DND-41 (cell line): ENCODE results near the gene ZNF644.
"Not testable (repeated sequence)": the region's sequence is repeated elsewhere in the genome, so short reads cannot be mapped to it uniquely, and the experiment has no call there.

ENCODE experiments used
- ATAC-seq: fragments of 200-7000 bp; cut with Tn5 transposase; 3 replicates; pipeline ENCODE4 v1.9.1; 2021; ENCODE audit warnings: low read depth; ENCODE audit not compliant: insufficient read depth
- DNase-seq: peaks from one replicate; pipeline ENCODE4 v3.0.0-alpha.2; 2020
- H2AFZ ChIP-seq: 2 replicates; pipeline ENCODE4 v1.6.0; 2012; ENCODE audit warnings: low read depth, low read length
- H3K27ac ChIP-seq: 2 replicates; pipeline ENCODE4 v1.5.1; 2012; ENCODE audit warnings: low read length, inconsistent platforms
- H3K27me3 ChIP-seq: fragments of 200-600 bp; sonication (generic); 2 replicates; pipeline ENCODE4 v1.6.0; 2012; ENCODE audit warnings: low read length, mild to moderate bottlenecking, inconsistent platforms; ENCODE audit not compliant: insufficient read depth, poor library complexity
- H3K36me3 ChIP-seq: 2 replicates; pipeline ENCODE4 v1.5.1; 2012; ENCODE audit warnings: low read length, inconsistent platforms; ENCODE audit not compliant: insufficient read depth
- H3K4me1 ChIP-seq: 2 replicates; pipeline ENCODE4 v1.5.1; 2012; ENCODE audit warnings: mild to moderate bottlenecking, low read length; ENCODE audit not compliant: insufficient read depth
- H3K4me2 ChIP-seq: 2 replicates; pipeline ENCODE4 v1.6.0; 2012; ENCODE audit warnings: mild to moderate bottlenecking, moderate library complexity, low read length, inconsistent platforms; ENCODE audit not compliant: insufficient read depth
- H3K4me3 ChIP-seq, 2 experiments: fragments of 200-600 bp in 1 of 2; shearing (Covaris generic) in 1 of 2; 2 replicates each; pipeline ENCODE4 v1.5.1; 2012 to 2016; ENCODE audit warnings: inconsistent platforms in 2 of 2, low read length in 2 of 2, mild to moderate bottlenecking in 2 of 2, low read depth in 1 of 2, moderate library complexity in 1 of 2
- H3K79me2 ChIP-seq: 2 replicates; pipeline ENCODE4 v1.6.0; 2012; ENCODE audit warnings: low read length, inconsistent platforms; ENCODE audit not compliant: insufficient read depth
- H3K9ac ChIP-seq: 2 replicates; pipeline ENCODE4 v1.6.0; 2012; ENCODE audit warnings: low read depth, mild to moderate bottlenecking, inconsistent platforms, low read length, moderate library complexity
- H3K9me3 ChIP-seq: 2 replicates; pipeline ENCODE4 v1.5.1; 2012; ENCODE audit warnings: low read length, moderate library complexity, mild to moderate bottlenecking, inconsistent platforms; ENCODE audit not compliant: insufficient read depth, severe bottlenecking
- H4K20me1 ChIP-seq: 2 replicates; pipeline ENCODE4 v1.6.0; 2012; ENCODE audit warnings: low read length; ENCODE audit not compliant: insufficient read depth
- EZH2 ChIP-seq: IDR thresholded peaks from 3 replicates; pipeline ENCODE4 v1.6.1; 2012; ENCODE audit warnings: borderline replicate concordance, low read depth, mild to moderate bottlenecking, moderate library complexity, low read length, inconsistent platforms; ENCODE audit not compliant: severe bottlenecking
- TF ChIP-seq, protein P1 (sequence below): IDR thresholded peaks from 2 replicates; pipeline ENCODE4 v1.5.1; 2012; ENCODE audit warnings: borderline replicate concordance, low read length, moderate library complexity, mild to moderate bottlenecking; ENCODE audit not compliant: poor library complexity, severe bottlenecking; ENCODE audit errors: extremely low read depth

Gene ZNF644

DNA sequence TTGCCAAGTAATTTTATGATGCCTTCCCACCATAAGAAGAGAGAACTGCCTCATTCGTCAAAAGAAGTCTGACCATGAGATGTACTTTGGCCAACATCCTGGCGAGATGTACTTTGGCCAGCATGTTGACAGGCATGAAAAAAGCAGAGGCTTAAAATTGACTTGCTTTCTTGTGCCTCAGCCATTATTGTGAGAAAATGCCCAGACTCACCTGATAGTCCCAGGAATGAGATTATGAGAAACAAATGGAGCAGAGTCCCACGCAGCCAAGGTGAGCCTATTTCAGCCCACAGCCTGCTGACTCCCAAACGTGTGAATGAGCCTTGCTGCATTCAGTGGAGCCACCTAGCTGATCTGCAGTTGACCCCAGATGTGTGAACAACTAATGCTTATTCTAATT lies 43.5 kb upstream of the ZNF644 start:
- Histone ChIP-seq H3K4me2 (no peak overlapping the region), H3K27me3 (no peaks in the 10 kb centered on the region), H3K4me3 (no peak overlapping the region), H3K79me2 (no peaks in the 10 kb centered on the region), H4K20me1 (no peaks in the 10 kb centered on the region), H3K36me3 (no peaks in the 10 kb centered on the region), H3K9me3 (no peaks in the 10 kb centered on the region), H3K27ac (no peak overlapping the region), H3K9ac (no peak overlapping the region), H3K4me1 (no peaks in the 10 kb centered on the region), H2AFZ (no peak overlapping the region)
- ATAC-seq (no peak), DNase-seq (no peak)
- TF ChIP-seq, protein P1, sequence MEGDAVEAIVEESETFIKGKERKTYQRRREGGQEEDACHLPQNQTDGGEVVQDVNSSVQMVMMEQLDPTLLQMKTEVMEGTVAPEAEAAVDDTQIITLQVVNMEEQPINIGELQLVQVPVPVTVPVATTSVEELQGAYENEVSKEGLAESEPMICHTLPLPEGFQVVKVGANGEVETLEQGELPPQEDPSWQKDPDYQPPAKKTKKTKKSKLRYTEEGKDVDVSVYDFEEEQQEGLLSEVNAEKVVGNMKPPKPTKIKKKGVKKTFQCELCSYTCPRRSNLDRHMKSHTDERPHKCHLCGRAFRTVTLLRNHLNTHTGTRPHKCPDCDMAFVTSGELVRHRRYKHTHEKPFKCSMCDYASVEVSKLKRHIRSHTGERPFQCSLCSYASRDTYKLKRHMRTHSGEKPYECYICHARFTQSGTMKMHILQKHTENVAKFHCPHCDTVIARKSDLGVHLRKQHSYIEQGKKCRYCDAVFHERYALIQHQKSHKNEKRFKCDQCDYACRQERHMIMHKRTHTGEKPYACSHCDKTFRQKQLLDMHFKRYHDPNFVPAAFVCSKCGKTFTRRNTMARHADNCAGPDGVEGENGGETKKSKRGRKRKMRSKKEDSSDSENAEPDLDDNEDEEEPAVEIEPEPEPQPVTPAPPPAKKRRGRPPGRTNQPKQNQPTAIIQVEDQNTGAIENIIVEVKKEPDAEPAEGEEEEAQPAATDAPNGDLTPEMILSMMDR, result no peak
- no peak for TF ChIP-seq EZH2

DNA sequence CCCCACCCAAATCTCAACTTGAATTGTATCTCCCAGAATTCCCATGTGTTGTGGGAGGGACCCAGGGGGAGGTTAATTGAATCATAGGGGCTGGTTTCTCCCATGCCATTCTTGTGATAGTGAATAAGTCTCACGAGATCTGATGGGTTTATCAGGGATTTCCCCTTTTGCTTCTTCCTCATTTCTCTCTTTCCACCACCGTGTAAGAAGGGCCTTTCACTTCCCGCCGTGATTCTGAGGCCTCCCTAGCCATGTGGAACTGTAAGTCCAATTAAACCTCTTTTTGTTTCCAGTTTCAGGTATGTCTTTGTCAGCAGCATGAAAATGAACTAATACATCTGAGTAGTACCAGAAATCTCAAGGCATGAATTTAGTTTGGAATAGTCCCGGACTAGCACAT lies 41.6 kb upstream of the ZNF644 start:
- not testable (repeated sequence) for H2AFZ ChIP-seq, H3K79me2 ChIP-seq, H3K27me3 ChIP-seq, H3K4me3 ChIP-seq, H3K27ac ChIP-seq, DNase-seq, H4K20me1 ChIP-seq, H3K4me2 ChIP-seq, H3K9ac ChIP-seq, H3K9me3 ChIP-seq, ATAC-seq, H3K4me1 ChIP-seq, H3K36me3 ChIP-seq

DNA sequence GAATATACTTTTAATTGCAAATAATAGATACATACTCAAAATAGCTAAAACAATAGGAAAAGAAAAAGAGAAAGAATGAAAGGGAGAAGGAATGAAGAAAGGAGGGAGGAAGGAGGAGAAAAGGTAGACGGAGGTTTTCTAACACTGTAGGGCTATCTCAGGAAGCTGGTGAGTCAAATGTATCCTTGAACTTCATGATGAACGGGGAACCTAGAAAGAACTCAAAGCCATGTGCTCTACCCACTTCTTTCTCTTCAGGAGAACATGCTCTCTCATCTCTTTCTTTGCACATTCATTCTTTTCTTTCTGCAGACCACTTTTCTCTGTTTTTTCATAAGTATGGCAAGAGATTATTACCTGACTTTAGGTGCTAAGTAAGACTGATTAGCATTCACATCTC lies 37.3 kb upstream of the ZNF644 start:
- H3K9me3 ChIP-seq, result no peaks in the 10 kb centered on the region
- H2AFZ ChIP-seq, result no peak overlapping the region
- ATAC-seq (no peak), DNase-seq (no peak)
- no peak overlapping the region for H3K9ac ChIP-seq
- H3K4me1 ChIP-seq, result peaks cover 18% of the 10 kb centered on the region
- H3K79me2 ChIP-seq, result no peaks in the 10 kb centered on the region
- no peak overlapping the region for H3K4me2 ChIP-seq
- no peak overlapping the region for H3K27ac ChIP-seq
- H3K36me3 ChIP-seq, result no peaks in the 10 kb centered on the region
- H3K4me3 ChIP-seq, result no peak overlapping the region
- H4K20me1 ChIP-seq, result no peaks in the 10 kb centered on the region
- TF ChIP-seq, protein P1, result no peak
- no peak for TF ChIP-seq EZH2
- no peaks in the 10 kb centered on the region for H3K27me3 ChIP-seq

DNA sequence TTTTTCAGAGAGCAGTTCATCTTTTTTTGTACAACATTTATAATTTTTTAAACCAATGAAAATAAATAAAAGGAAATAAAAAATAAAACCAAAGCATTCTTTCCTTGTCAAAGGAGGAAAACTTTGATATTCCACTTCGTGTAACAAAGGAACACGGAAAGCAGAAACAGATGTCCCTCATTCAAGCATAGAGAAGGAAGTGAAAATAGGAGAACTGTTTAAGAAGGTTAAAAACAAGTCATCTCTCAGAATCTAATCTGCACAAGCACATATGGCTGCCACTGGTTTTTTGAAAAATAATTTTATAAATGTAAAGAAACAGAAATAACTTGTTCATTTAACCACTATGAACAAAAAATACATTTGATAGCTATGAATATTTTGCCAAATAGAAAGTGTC lies 35.9 kb upstream of the ZNF644 start:
- ATAC-seq (no peak), DNase-seq (no peak)
- Histone ChIP-seq H3K9me3 (no peaks in the 10 kb centered on the region), H3K27ac (no peak overlapping the region), H3K9ac (no peak overlapping the region), H3K4me3 (no peak overlapping the region), H3K4me1 (peaks cover 19% of the 10 kb centered on the region), H3K4me2 (no peak overlapping the region), H3K36me3 (no peaks in the 10 kb centered on the region), H2AFZ (no peak overlapping the region), H3K79me2 (no peaks in the 10 kb centered on the region), H3K27me3 (no peaks in the 10 kb centered on the region), H4K20me1 (no peaks in the 10 kb centered on the region)
- TF ChIP-seq, protein P1, result no peak
- TF ChIP-seq EZH2, result no peak
